HEK293 (cell line): ENCODE data around the gene PARVA.

Source experiments
- BCL11A ChIP-seq: fragments of 450-650 bp; formaldehyde crosslinking; IDR thresholded peaks from 2 replicates; pipeline ENCODE4 v1.5.1; 2016; ENCODE audit warnings: low read depth, missing biosample characterization, missing genetic modification characterization
- CTCF ChIP-seq: fragments of 450-650 bp; formaldehyde crosslinking; IDR thresholded peaks from 2 replicates; pipeline ENCODE4 v1.5.1; 2016; ENCODE audit warnings: missing biosample characterization, missing genetic modification characterization
- PRDM2 ChIP-seq: fragments of 450-650 bp; formaldehyde crosslinking; IDR thresholded peaks from 2 replicates; pipeline ENCODE4 v1.5.1; 2016; ENCODE audit warnings: missing biosample characterization, missing genetic modification characterization, borderline replicate concordance
- RBAK ChIP-seq: fragments of 450-650 bp; formaldehyde crosslinking; IDR thresholded peaks from 2 replicates; pipeline ENCODE4 v1.5.1; 2016; ENCODE audit warnings: missing biosample characterization, missing genetic modification characterization
- ZFP37 ChIP-seq: fragments of 450-650 bp; formaldehyde crosslinking; IDR thresholded peaks from 2 replicates; pipeline ENCODE4 v1.5.1; 2016; ENCODE audit warnings: missing biosample characterization, missing genetic modification characterization
- ZNF19 ChIP-seq: fragments of 450-650 bp; formaldehyde crosslinking; IDR thresholded peaks from 2 replicates; pipeline ENCODE4; 2016; ENCODE audit warnings: missing biosample characterization, missing genetic modification characterization, low read depth
- ZNF23 ChIP-seq: fragments of 450-650 bp; formaldehyde crosslinking; IDR thresholded peaks from 2 replicates; pipeline ENCODE4 v1.5.1; 2016; ENCODE audit warnings: missing biosample characterization, missing genetic modification characterization, borderline replicate concordance
- ZNF626 ChIP-seq: fragments of 450-650 bp; sonication (Bioruptor Pico); formaldehyde crosslinking; IDR thresholded peaks from 2 replicates; pipeline ENCODE4 v1.5.1; 2018; ENCODE audit warnings: missing biosample characterization, missing genetic modification characterization, inconsistent platforms
- ZSCAN23 ChIP-seq: fragments of 450-650 bp; formaldehyde crosslinking; IDR thresholded peaks from 2 replicates; pipeline ENCODE4 v1.5.1; 2016; ENCODE audit warnings: missing biosample characterization, missing genetic modification characterization
- ZSCAN5A ChIP-seq: fragments of 450-650 bp; formaldehyde crosslinking; IDR thresholded peaks from 2 replicates; pipeline ENCODE4 v1.5.1; 2016; ENCODE audit warnings: missing biosample characterization, missing genetic modification characterization

DNA sequence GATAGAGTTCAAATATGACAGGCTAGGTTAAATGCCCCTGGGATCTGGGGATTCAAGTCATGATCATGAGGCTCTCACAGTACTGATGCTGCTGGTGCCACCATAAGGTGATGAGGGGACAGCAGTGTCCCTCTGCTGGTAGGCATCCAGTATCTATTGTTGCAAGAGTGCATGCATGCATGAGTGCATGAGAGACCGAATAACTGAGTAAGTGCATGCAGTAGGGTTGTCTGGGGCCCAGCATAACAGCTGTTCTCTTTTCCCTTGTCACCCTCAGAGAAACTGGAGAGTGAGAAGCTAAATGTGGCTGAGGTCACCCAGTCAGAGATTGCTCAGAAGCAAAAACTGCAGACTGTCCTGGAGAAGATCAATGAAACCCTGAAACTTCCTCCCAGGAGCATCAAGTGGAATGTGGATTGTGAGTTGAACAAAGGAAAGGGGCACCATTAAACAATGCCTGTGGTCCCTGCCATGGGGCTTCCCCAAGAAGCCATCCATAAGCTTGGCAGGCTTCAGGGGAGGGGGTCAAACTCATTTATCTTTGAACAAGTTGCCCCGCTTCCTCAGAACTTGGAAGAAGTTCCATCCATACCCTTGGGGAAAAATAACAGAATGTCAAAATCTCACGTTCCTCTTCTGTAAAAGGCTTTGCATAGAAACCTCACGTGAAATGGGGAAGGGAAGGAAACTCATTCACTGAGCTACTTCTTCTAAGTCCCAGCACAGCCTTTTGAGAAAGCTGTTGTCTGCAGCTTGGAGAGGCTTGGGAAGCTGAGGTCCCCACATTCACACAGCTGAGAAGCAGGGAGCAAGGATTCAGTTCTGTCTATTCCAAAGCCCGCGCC is 119.0 kb downstream of the PARVA start:
- no peak; the same call in 1 of the 2 replicates for TF ChIP-seq CTCF (tag by site-specific recombination)
- no peak for TF ChIP-seq PRDM2 (tag by site-specific recombination)
- TF ChIP-seq RBAK (tag by site-specific recombination) = no peak
- TF ChIP-seq ZNF19 = no peak
- no peak for TF ChIP-seq BCL11A
- TF ChIP-seq ZSCAN5A (tag by site-specific recombination) = no peak
- TF ChIP-seq ZSCAN23 (tag by site-specific recombination) = no peak
- TF ChIP-seq ZFP37 (tag by site-specific recombination) = no peak
- TF ChIP-seq ZNF23 = no peak
- no peak for TF ChIP-seq ZNF626 (tag by site-specific recombination)
